SH-SY5Y (cell line): ENCODE results near the gene TPMT.

Experiments
- GATA2 ChIP-seq: IDR thresholded peaks from 2 replicates; pipeline ENCODE4 v1.6.1; 2011; ENCODE audit warnings: mild to moderate bottlenecking, low read depth, low read length
- GATA3 ChIP-seq: IDR thresholded peaks from 2 replicates; pipeline ENCODE4 v1.6.1; 2011; ENCODE audit warnings: low read depth, mild to moderate bottlenecking, low read length, moderate library complexity

The TPMT gene

GRCh38 chr6:18107061-18107460, 47.8 kb downstream of the TPMT start:
- no peak for TF ChIP-seq GATA2
- TF ChIP-seq GATA3, result no peak

GRCh38 chr6:18102783-18103509, 51.9 kb downstream of the TPMT start:
- TF ChIP-seq GATA3 (no peak), GATA2 (no peak)

GRCh38 chr6:18101873-18102272, 53.0 kb downstream of the TPMT start:
- TF ChIP-seq GATA2, result no peak
- no peak for TF ChIP-seq GATA3

GRCh38 chr6:18101271-18101670, 53.6 kb downstream of the TPMT start:
- no peak for TF ChIP-seq GATA2
- no peak for TF ChIP-seq GATA3

- TF ChIP-seq GATA2, result no peak
- TF ChIP-seq GATA3, result no peak
Observed at GRCh38 chr6:18100296-18100695, 54.6 kb downstream of the TPMT start.

- TF ChIP-seq GATA3 (no peak), GATA2 (no peak)
Observed at GRCh38 chr6:18099511-18099910, 55.4 kb downstream of the TPMT start.

GRCh38 chr6:18096423-18096822, 58.5 kb downstream of the TPMT start:
- TF ChIP-seq GATA3 (no peak), GATA2 (no peak)

GRCh38 chr6:18091382-18091781, 63.5 kb downstream of the TPMT start:
- TF ChIP-seq GATA2 (no peak), GATA3 (no peak)

- TF ChIP-seq GATA3, result no peak
- no peak for TF ChIP-seq GATA2
Observed at GRCh38 chr6:18090349-18090786, 64.5 kb downstream of the TPMT start.

- no peak for TF ChIP-seq GATA3
- TF ChIP-seq GATA2, result no peak
Observed at GRCh38 chr6:18088419-18089296, 66.2 kb downstream of the TPMT start.

GRCh38 chr6:18087396-18088165, 67.3 kb downstream of the TPMT start:
- no peak for TF ChIP-seq GATA2
- TF ChIP-seq GATA3, result no peak

GRCh38 chr6:18081025-18081668, 73.7 kb downstream of the TPMT start:
- TF ChIP-seq GATA3 (no peak), GATA2 (no peak)

GRCh38 chr6:18080544-18080943, 74.3 kb downstream of the TPMT start:
- TF ChIP-seq GATA3 (no peak), GATA2 (no peak)

- no peak for TF ChIP-seq GATA2
- no peak for TF ChIP-seq GATA3
Observed at GRCh38 chr6:18078866-18079265, 76.0 kb downstream of the TPMT start.
